ENCODE results near the gene PSMD2. TPM values are rescaled to one million over a fixed set of nuclear protein-coding genes. Genes with fewer than 3 reads are reported as not detected.
A peak's percentile ranks its signal among the peaks of the same experiment; 100 is the strongest.

The PSMD2 gene
- total RNA-seq, 1 experiment from 2014 or later, result 536 TPM

GRCh38 chr3:184327171-184327570, 28.1 kb downstream of the PSMD2 start:
- DNase-seq (ENCODE audit: low read depth, low spot score), result no peak
- no peak overlapping the region for H3K27ac ChIP-seq (ENCODE audit: low read length)
- BruUV-seq (replicated peaks), result TSS peak; percentile 4
- TF ChIP-seq CTCF (IDR thresholded peaks at IDR 0.05) (no peak), TCF7L2 (IDR thresholded peaks at IDR 0.05; ENCODE audit: low read depth, low read length) (no peak), REST (IDR thresholded peaks at IDR 0.05; ENCODE audit: insufficient read depth in 1 of 2, low read depth in 2 of 2, low read length in 1 of 2) (no peak), POLR2AphosphoS5 (IDR thresholded peaks at IDR 0.05; ENCODE audit: low read depth, low read length) (no peak; the same call in 1 of the 2 replicates), SIN3A (IDR thresholded peaks at IDR 0.05; ENCODE audit: borderline replicate concordance, insufficient read depth, low read depth, low read length) (no peak)
- ChIA-PET CTCF (no interaction called here), POLR2A (interaction anchor here (0.7 kb wide), 1 partner anchor 12 kb away, joined by 3 read pairs; no protein-coding TSS in a partner anchor)
- no peak overlapping the region for H3K4me3 ChIP-seq (ENCODE audit: low read depth in 2 of 2, low read length in 2 of 2)
- no peak for ATAC-seq
- no peaks in the 10 kb centered on the region for H3K27me3 ChIP-seq (ENCODE audit: control insufficient read depth, insufficient read depth, low read length)
- peaks cover 72% of the 10 kb centered on the region for H3K36me3 ChIP-seq (ENCODE audit: control insufficient read depth, insufficient read depth, low read length)
- peaks cover 13% of the 10 kb centered on the region for H3K4me1 ChIP-seq (ENCODE audit: control insufficient read depth, insufficient read depth, low read length)
- intact Hi-C loops (cut with micrococcal nuclease; ENCODE audit: unreplicated experiment) (no loop called here), in situ Hi-C loops (cut with HindIII; ENCODE audit: low pct_unique_long_range_greater_than_20kb, low sequenced_read_pairs) (no loop called here)
- no peaks in the 10 kb centered on the region for H3K9me3 ChIP-seq (ENCODE audit: control insufficient read depth, insufficient read depth, low read depth, low read length)

GRCh38 chr3:184328516-184328915, 29.5 kb downstream of the PSMD2 start:
- TF ChIP-seq TCF7L2 (IDR thresholded peaks at IDR 0.05; ENCODE audit: low read depth, low read length) (no peak), REST (IDR thresholded peaks at IDR 0.05; ENCODE audit: insufficient read depth in 1 of 2, low read depth in 2 of 2, low read length in 1 of 2) (no peak), POLR2AphosphoS5 (IDR thresholded peaks at IDR 0.05; ENCODE audit: low read depth, low read length) (no peak), CTCF (IDR thresholded peaks at IDR 0.05) (no peak), SIN3A (IDR thresholded peaks at IDR 0.05; ENCODE audit: borderline replicate concordance, insufficient read depth, low read depth, low read length) (no peak)
- no peaks in the 10 kb centered on the region for H3K9me3 ChIP-seq (ENCODE audit: control insufficient read depth, insufficient read depth, low read depth, low read length)
- intact Hi-C loops (cut with micrococcal nuclease; ENCODE audit: unreplicated experiment), result no loop called here
- peaks cover 61% of the 10 kb centered on the region for H3K36me3 ChIP-seq (ENCODE audit: control insufficient read depth, insufficient read depth, low read length)
- ATAC-seq (no peak), DNase-seq (ENCODE audit: low read depth, low spot score) (no peak)
- POLR2A ChIA-PET, result no interaction called here
- CTCF ChIA-PET, result no interaction called here
- no peak overlapping the region for H3K4me3 ChIP-seq (ENCODE audit: low read depth in 2 of 2, low read length in 2 of 2)
- BruUV-seq (replicated peaks), result no TSS peak
- H3K4me1 ChIP-seq (ENCODE audit: control insufficient read depth, insufficient read depth, low read length), result peaks cover 26% of the 10 kb centered on the region
- no peak overlapping the region for H3K27ac ChIP-seq (ENCODE audit: low read length)
- no peaks in the 10 kb centered on the region for H3K27me3 ChIP-seq (ENCODE audit: control insufficient read depth, insufficient read depth, low read length)
- in situ Hi-C loops (cut with HindIII; ENCODE audit: low pct_unique_long_range_greater_than_20kb, low sequenced_read_pairs), result no loop called here

All from Panc1 (cell line).